Colonic mucosa (tissue), 4 donors: Measurements from ENCODE around the gene RASGEF1C. TPM values are rescaled to one million over a fixed set of nuclear protein-coding genes. Genes with fewer than 3 reads are reported as not detected.

Source experiments
- DNase-seq: peaks from one replicate; pipeline ENCODE4 v3.0.0-alpha.2; 2020
- H3K27ac ChIP-seq: fragments of 200-600 bp; one replicate; pipeline ENCODE4 v1.8.0; 2021
- H3K27me3 ChIP-seq: fragments of 200-600 bp; one replicate; pipeline ENCODE4 v1.8.0; 2021
- H3K36me3 ChIP-seq: fragments of 200-600 bp; one replicate; pipeline ENCODE4 v1.8.0; 2021
- H3K4me1 ChIP-seq: fragments of 200-600 bp; one replicate; pipeline ENCODE4 v1.8.0; 2021; ENCODE audit warnings: mild to moderate bottlenecking
- H3K4me3 ChIP-seq: fragments of 200-600 bp; one replicate; pipeline ENCODE4 v1.8.0; 2021
- H3K9ac ChIP-seq, 2 donors: one replicate each; pipeline ENCODE4 v1.7.0; 2013; ENCODE audit warnings: control low read depth in 2 of 2, low read depth in 2 of 2, low read length in 2 of 2
- H3K9me3 ChIP-seq: fragments of 200-600 bp; one replicate; pipeline ENCODE4 v1.8.0; 2021
- CTCF ChIP-seq: fragments of 200-600 bp; IDR thresholded peaks from one replicate; pipeline ENCODE4 v1.8.0; 2022; ENCODE audit warnings: antibody characterized with exemption, mild to moderate bottlenecking
- intact Hi-C: fragments of 100-400 bp; cut with DNase I; formaldehyde crosslinking; loops from one replicate; pipeline ENCODE4 v1.14.1; 2022
- total RNA-seq, 2 donors: library from RNA; stranded (reverse); fragmentation: NEBNext Ultra II Directional in 1 of 2; extraction: Animal tissue kit (Norgen Biotek cat#: 25700) in 1 of 2; gene quantifications; one replicate each; pipeline ENCODE4 v1.2.1, GENCODE V29; 2021
- donor health status: healthy.
- donor health status: DM: no; HTN: no; CAD: no.
- donor health status: DM: no; HTN: no; CAD: no.

RASGEF1C gene
- total RNA-seq, 2 donors from 2014 or later, result 0.85 TPM; not detected in 1

GRCh38 chr5:180230017-180230416 lies 21.0 kb upstream of the RASGEF1C start:
- Histone ChIP-seq H3K9me3 (no peaks in the 10 kb centered on the region), H3K9ac (no peak overlapping the region)

GRCh38 chr5:180222056-180222455 lies 13.0 kb upstream of the RASGEF1C start:
- H3K9me3 ChIP-seq, result no peaks in the 10 kb centered on the region
- H3K4me3 ChIP-seq, result no peak overlapping the region
- intact Hi-C loops, result no loop called here

More at GRCh38 chr5:180230017-180230416, 21.0 kb upstream of the RASGEF1C start:
- no peak for DNase-seq
- H3K4me3 ChIP-seq, result no peak overlapping the region
- H3K27me3 ChIP-seq, result no peaks in the 10 kb centered on the region
- H3K27ac ChIP-seq, result no peak overlapping the region
- intact Hi-C loops, result no loop called here
- H3K36me3 ChIP-seq, result no peaks in the 10 kb centered on the region
- no peak for TF ChIP-seq CTCF
- no peaks in the 10 kb centered on the region for H3K4me1 ChIP-seq

GRCh38 chr5:180217797-180218196 lies 8.8 kb upstream of the RASGEF1C start:
- H3K9ac ChIP-seq, result no peak overlapping the region
- H3K9me3 ChIP-seq, result no peaks in the 10 kb centered on the region
- H3K27me3 ChIP-seq, result no peaks in the 10 kb centered on the region
- no peak overlapping the region for H3K27ac ChIP-seq
- no peak for TF ChIP-seq CTCF
- H3K4me1 ChIP-seq, result no peaks in the 10 kb centered on the region
- H3K36me3 ChIP-seq, result no peaks in the 10 kb centered on the region
- intact Hi-C loops, result no loop called here
- no peak for DNase-seq
- no peak overlapping the region for H3K4me3 ChIP-seq

More at GRCh38 chr5:180222056-180222455, 13.0 kb upstream of the RASGEF1C start:
- DNase-seq, result no peak
- Histone ChIP-seq H3K27me3 (no peaks in the 10 kb centered on the region), H3K36me3 (no peaks in the 10 kb centered on the region), H3K9ac (no peak overlapping the region), H3K27ac (no peak overlapping the region), H3K4me1 (no peaks in the 10 kb centered on the region)
- no peak for TF ChIP-seq CTCF

- Histone ChIP-seq H3K4me3 (no peak overlapping the region), H3K27me3 (no peaks in the 10 kb centered on the region), H3K27ac (no peak overlapping the region), H3K9ac (no peak overlapping the region), H3K36me3 (no peaks in the 10 kb centered on the region), H3K9me3 (no peaks in the 10 kb centered on the region), H3K4me1 (no peaks in the 10 kb centered on the region)
- TF ChIP-seq CTCF, result no peak
- DNase-seq, result no peak
- intact Hi-C loops, result no loop called here
These were observed 7.7 kb upstream of the RASGEF1C start for GRCh38 chr5:180216646-180217171.

GRCh38 chr5:180215783-180216630 lies 7.0 kb upstream of the RASGEF1C start:
- no peaks in the 10 kb centered on the region for H3K9me3 ChIP-seq
- H3K4me1 ChIP-seq, result no peaks in the 10 kb centered on the region
- DNase-seq, result no peak
- H3K27me3 ChIP-seq, result no peaks in the 10 kb centered on the region
- no peaks in the 10 kb centered on the region for H3K36me3 ChIP-seq
- no peak overlapping the region for H3K4me3 ChIP-seq
- H3K27ac ChIP-seq, result no peak overlapping the region
- no peak for TF ChIP-seq CTCF
- intact Hi-C loops, result no loop called here
- no peak overlapping the region for H3K9ac ChIP-seq
